HS-5 (cell line): ENCODE results near the gene CFAP299.
"Not testable (repeated sequence)": the region's sequence is repeated elsewhere in the genome, so short reads cannot be mapped to it uniquely, and the experiment has no call there.

Source experiments
- DNase-seq: peaks from one replicate; pipeline ENCODE4 v3.0.0-alpha.2; 2012; ENCODE audit warnings: low read depth

CFAP299 gene

GRCh38 chr4:80393246-80393969 is 57.9 kb downstream of the CFAP299 start:
- DNase-seq = peak; percentile 50

GRCh38 chr4:80393970-80394250 is 58.4 kb downstream of the CFAP299 start:
- no peak for DNase-seq

- peak; percentile 11 for DNase-seq
Measured at GRCh38 chr4:80407246-80407645, 71.7 kb downstream of the CFAP299 start.

- no peak for DNase-seq
Measured at GRCh38 chr4:80409809-80410208, 74.3 kb downstream of the CFAP299 start.

GRCh38 chr4:80412322-80412721 is 76.8 kb downstream of the CFAP299 start:
- DNase-seq = no peak

- DNase-seq = no peak
Measured at GRCh38 chr4:80413086-80413485, 77.6 kb downstream of the CFAP299 start.

GRCh38 chr4:80417019-80417418 is 81.5 kb downstream of the CFAP299 start:
- no peak for DNase-seq

GRCh38 chr4:80419946-80420345 is 84.4 kb downstream of the CFAP299 start:
- no peak for DNase-seq

- DNase-seq = no peak
Measured at GRCh38 chr4:80420638-80421037, 85.1 kb downstream of the CFAP299 start.

GRCh38 chr4:80422727-80423404 is 87.3 kb downstream of the CFAP299 start:
- no peak for DNase-seq

- no peak for DNase-seq
Measured at GRCh38 chr4:80423553-80424224, 88.2 kb downstream of the CFAP299 start.

- no peak for DNase-seq
Measured at GRCh38 chr4:80424225-80424581, 88.7 kb downstream of the CFAP299 start.

- no peak for DNase-seq
Measured at GRCh38 chr4:80425124-80426100, 89.9 kb downstream of the CFAP299 start.

GRCh38 chr4:80431203-80431965 is 95.9 kb downstream of the CFAP299 start:
- no peak for DNase-seq

GRCh38 chr4:80434238-80434637 is 98.7 kb downstream of the CFAP299 start:
- DNase-seq = no peak

GRCh38 chr4:80438016-80438415 is 102.5 kb downstream of the CFAP299 start:
- DNase-seq = no peak

GRCh38 chr4:80439294-80440061 is 103.9 kb downstream of the CFAP299 start:
- not testable (repeated sequence) for DNase-seq

GRCh38 chr4:80446248-80446647 is 110.7 kb downstream of the CFAP299 start:
- no peak for DNase-seq

- peak; percentile 52 for DNase-seq
Measured at GRCh38 chr4:80446664-80447063, 111.1 kb downstream of the CFAP299 start.

- DNase-seq = no peak
Measured at GRCh38 chr4:80447493-80447892, 112.0 kb downstream of the CFAP299 start.

- DNase-seq = no peak
Measured at GRCh38 chr4:80448056-80448455, 112.5 kb downstream of the CFAP299 start.
